GM12878 (cell line): ENCODE measurements around the gene ABHD17C. TPM values are rescaled to one million over a fixed set of nuclear protein-coding genes. Genes with fewer than 3 reads are reported as not detected.

ENCODE experiments used
- ATAC-seq: fragments of 200-7000 bp; cut with Tn5 transposase; 3 replicates; pipeline ENCODE4 v1.9.1; 2020; ENCODE audit warnings: mild to moderate bottlenecking, moderate library complexity
- BruUV-seq: library from RNA; stranded (reverse); fragments of 400-500 nt; replicated peaks from 2 replicates; lab custom pipeline; 2021; lab: Mats Ljungman, UMichigan
- CTCF ChIA-PET: fragments of 300-600 bp; sonication (Branson Sonifier 250); formaldehyde crosslinking; extraction: SDS; loops from one replicate; lab custom pipeline; 2021; ENCODE audit warnings: inconsistent platforms; lab: Yijun Ruan, JAX
- POLR2A ChIA-PET: fragments of 350-600 bp; formaldehyde crosslinking; extraction: SDS; loops from one replicate; lab custom pipeline; 2021; ENCODE audit warnings: inconsistent platforms; lab: Charles Lee
- RAD21 ChIA-PET: fragments of 300-600 bp; sonication (Branson Sonifier 250); formaldehyde crosslinking; loops from one replicate; lab custom pipeline; 2023; ENCODE audit warnings: antibody characterized with exemption; ENCODE audit not compliant: unreplicated experiment; lab: Charles Lee
- SMC1A ChIA-PET: fragments of 300-600 bp; sonication (Branson Sonifier 250); formaldehyde crosslinking; loops from one replicate; lab custom pipeline; 2023; ENCODE audit not compliant: unreplicated experiment, uncharacterized antibody; lab: Charles Lee
- DNase-seq: peaks from one replicate; pipeline ENCODE4 v3.0.0-alpha.2; 2011; ENCODE audit warnings: low read depth, low spot score
- FAIRE-seq: peaks from 3 replicates; lab custom pipeline; 2011; peaks lifted over from hg19 to GRCh38; lab: Jason Lieb, UNC
- H2AFZ ChIP-seq: 2 replicates; pipeline ENCODE4 v1.6.0; 2011; ENCODE audit warnings: low read depth, low read length, control low read depth; ENCODE audit not compliant: control insufficient read depth
- H3K27ac ChIP-seq: 2 replicates; pipeline ENCODE4 v1.5.1; 2011; ENCODE audit warnings: control low read depth; ENCODE audit not compliant: control insufficient read depth, insufficient read depth
- H3K27me3 ChIP-seq, 2 experiments: replicated peaks in 1 of 2; 2 replicates each; pipeline versions ENCODE4 v1.6.0 to v1.6.1; 2011; ENCODE audit warnings: low read length in 1 of 2; ENCODE audit not compliant: control insufficient read depth in 2 of 2, insufficient read depth in 2 of 2
- H3K36me3 ChIP-seq, 2 experiments: 2 replicates each; pipeline ENCODE4 v1.5.1; 2011; ENCODE audit warnings: low read length in 1 of 2; ENCODE audit not compliant: control insufficient read depth in 2 of 2, insufficient read depth in 2 of 2
- H3K4me1 ChIP-seq: 2 replicates; pipeline ENCODE4 v1.6.1; 2011; ENCODE audit warnings: mild to moderate bottlenecking, low read length, moderate library complexity, mixed read lengths; ENCODE audit not compliant: control insufficient read depth, insufficient read depth
- H3K4me2 ChIP-seq: 2 replicates; pipeline ENCODE4 v1.6.0; 2011; ENCODE audit warnings: control low read depth; ENCODE audit not compliant: control insufficient read depth, insufficient read depth
- H3K4me3 ChIP-seq: fragments of 200-600 bp; sonication (generic); 2 replicates; pipeline ENCODE4 v1.5.1; 2016
- H3K79me2 ChIP-seq: 2 replicates; pipeline ENCODE4 v1.6.0; 2011; ENCODE audit warnings: low read length; ENCODE audit not compliant: control insufficient read depth, insufficient read depth
- H3K9ac ChIP-seq: 2 replicates; pipeline ENCODE4 v1.8.0; 2011; ENCODE audit warnings: low read length, control low read depth, mixed read lengths; ENCODE audit not compliant: control insufficient read depth, insufficient read depth
- H3K9me3 ChIP-seq: replicated peaks from 3 replicates; pipeline ENCODE4 v1.5.1; 2011; ENCODE audit warnings: mild to moderate bottlenecking, low read length; ENCODE audit not compliant: control insufficient read depth, insufficient read depth
- H4K20me1 ChIP-seq: 2 replicates; pipeline ENCODE4 v1.6.0; 2011; ENCODE audit not compliant: control insufficient read depth, insufficient read depth
- BCLAF1 ChIP-seq: fragments of 450-650 bp; IDR thresholded peaks from 2 replicates; pipeline ENCODE4 v1.6.1; 2017; ENCODE audit warnings: antibody characterized with exemption, mild to moderate bottlenecking, moderate library complexity
- SPI1 ChIP-seq: IDR thresholded peaks from 2 replicates; pipeline ENCODE4 v1.6.1; 2011; ENCODE audit warnings: low read depth, mild to moderate bottlenecking, low read length, moderate library complexity, borderline replicate concordance; ENCODE audit not compliant: insufficient read depth
- WGBS: methylation state at CpG from one replicate; pipeline ENCODE4 v1.1.6; 2016; ENCODE audit warnings: low lambda C conversion rate; ENCODE audit not compliant: insufficient replicate concordance, insufficient coverage; ENCODE audit errors: missing lambda C conversion rate; 5-methylcytosine and 5-hydroxymethylcytosine counted together
- in situ Hi-C: fragments of 300-500 bp; cut with MboI; formaldehyde crosslinking; loops from 9 replicates; pipeline ENCODE4 v1.14.3; 2018; ENCODE audit warnings: mixed read lengths
- intact Hi-C: fragments of 100-400 bp; cut with micrococcal nuclease; formaldehyde crosslinking; loops from one replicate; pipeline ENCODE4 v1.14.2; 2022; ENCODE audit not compliant: unreplicated experiment
- polyA plus RNA-seq, 11 experiments: library from polyadenylated mRNA; depleted of rRNA in 4 of 11; unstranded in 6 of 11; stranded (reverse) in 5 of 11; fragments of >200 nt; fragmentation: Nextera tagmentation in 4 of 11; fragmentation: Illumina TruSeq in 1 of 11; extraction: Ambion mirVana in 4 of 11; extraction: Trizol in 1 of 11; gene quantifications; 1 replicate in 1 of 11; 2 replicates in 10 of 11; pipeline versions ENCODE4 v1.2.1 to v1.2.3, GENCODE V29; 2011 to 2016; ENCODE audit warnings: inconsistent platforms in 2 of 11, missing spikeins in 2 of 11, low read depth in 1 of 11
- total RNA-seq, 4 experiments: library from RNA; depleted of rRNA in 3 of 4; stranded (reverse); fragments of >200 nt in 3 of 4; fragmentation: Illumina TruSeq in 1 of 4; extraction: Trizol in 1 of 4; gene quantifications; 2 replicates each; pipeline versions ENCODE4 v1.2.1 to v1.2.3, GENCODE V29; 2013 to 2021

Gene ABHD17C
- total and polyA plus RNA-seq, 10 of the 15 experiments (the other 5 are each of a cell fraction or from before 2014, with no cell fraction given) = 0.92 to 11.4 (median 5.5) TPM

- RAD21 ChIA-PET = no interaction called here
- TF ChIP-seq BCLAF1 (no peak), SPI1 (peak; percentile 55; the same call in 1 of the 2 replicates)
- TF ChIP-seq, all 136 proteins: peak for 1
- FAIRE-seq (no peak), DNase-seq (no peak), ATAC-seq (no peak)
- in situ Hi-C loops = no loop called here
- Histone ChIP-seq H4K20me1 (no peaks in the 10 kb centered on the region), H3K27me3 (no peaks in the 10 kb centered on the region), H3K36me3 (no peaks in the 10 kb centered on the region), H3K9ac (no peak overlapping the region), H3K4me3 (no peak overlapping the region), H3K4me2 (no peak overlapping the region), H3K4me1 (peaks cover 11% of the 10 kb centered on the region; the same call in 1 of the 2 replicates), H3K9me3 (no peaks in the 10 kb centered on the region; the same call in 2 of the 3 replicates), H3K27ac (no peak overlapping the region), H2AFZ (no peak overlapping the region), H3K79me2 (no peaks in the 10 kb centered on the region)
- 47% methylated on average over 3 of the region's 3 CpGs for WGBS
- POLR2A ChIA-PET = no interaction called here
- SMC1A ChIA-PET = interaction anchor here (0.9 to 1.7 kb wide), 4 partner anchors 10 to 108 kb away, joined by 3 to 7 read pairs (median 4); no protein-coding TSS in a partner anchor
- BruUV-seq = no TSS peak
- CTCF ChIA-PET = interaction anchor here (1.2 to 1.7 kb wide), 2 partner anchors 8 to 108 kb away, joined by 4 to 5 read pairs; no protein-coding TSS in a partner anchor
- intact Hi-C loops = no loop called here
Measured at GRCh38 chr15:80668546-80669236, 26.4 kb upstream of the ABHD17C start.
